Transverse colon (tissue), 3 donors: ENCODE measurements around the gene MAML1.
A peak's percentile ranks its signal among the peaks of the same experiment; 100 is the strongest.

ENCODE experiments used
- POLR2A ChIP-seq: fragments of 450-650 bp; IDR thresholded peaks from one replicate; pipeline ENCODE4 v1.6.1; 2016; ENCODE audit warnings: antibody characterized with exemption, mild to moderate bottlenecking, moderate library complexity
- TF ChIP-seq, protein P1 (sequence below), 5 experiments: fragments of 200-600 bp in 3 of 5; fragments of 450-650 bp in 2 of 5; sonication (generic) in 3 of 5; IDR thresholded peaks; 1 replicate in 2 of 5; 2 replicates in 3 of 5; pipeline ENCODE4 v1.5.1; 2016 to 2017; ENCODE audit warnings: antibody characterized with exemption in 5 of 5, inconsistent platforms in 3 of 5, mild to moderate bottlenecking in 2 of 5, moderate library complexity in 1 of 5

- TF ChIP-seq, protein P1, sequence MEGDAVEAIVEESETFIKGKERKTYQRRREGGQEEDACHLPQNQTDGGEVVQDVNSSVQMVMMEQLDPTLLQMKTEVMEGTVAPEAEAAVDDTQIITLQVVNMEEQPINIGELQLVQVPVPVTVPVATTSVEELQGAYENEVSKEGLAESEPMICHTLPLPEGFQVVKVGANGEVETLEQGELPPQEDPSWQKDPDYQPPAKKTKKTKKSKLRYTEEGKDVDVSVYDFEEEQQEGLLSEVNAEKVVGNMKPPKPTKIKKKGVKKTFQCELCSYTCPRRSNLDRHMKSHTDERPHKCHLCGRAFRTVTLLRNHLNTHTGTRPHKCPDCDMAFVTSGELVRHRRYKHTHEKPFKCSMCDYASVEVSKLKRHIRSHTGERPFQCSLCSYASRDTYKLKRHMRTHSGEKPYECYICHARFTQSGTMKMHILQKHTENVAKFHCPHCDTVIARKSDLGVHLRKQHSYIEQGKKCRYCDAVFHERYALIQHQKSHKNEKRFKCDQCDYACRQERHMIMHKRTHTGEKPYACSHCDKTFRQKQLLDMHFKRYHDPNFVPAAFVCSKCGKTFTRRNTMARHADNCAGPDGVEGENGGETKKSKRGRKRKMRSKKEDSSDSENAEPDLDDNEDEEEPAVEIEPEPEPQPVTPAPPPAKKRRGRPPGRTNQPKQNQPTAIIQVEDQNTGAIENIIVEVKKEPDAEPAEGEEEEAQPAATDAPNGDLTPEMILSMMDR (IDR thresholded peaks at IDR 0.05): peak in 1 of 5 experiments; percentile 13
- no peak for TF ChIP-seq POLR2A
Measured at GRCh38 chr5:179816796-179817469, 84.3 kb downstream of the MAML1 start.
